Osteoblast (primary cell): ENCODE measurements around the gene MREG. TPM values are rescaled to one million over a fixed set of nuclear protein-coding genes. Genes with fewer than 3 reads are reported as not detected.
"Not testable (repeated sequence)": the region's sequence is repeated elsewhere in the genome, so short reads cannot be mapped to it uniquely, and the experiment has no call there.

Experiments used
- DNase-seq: peaks from one replicate; pipeline ENCODE4 v3.0.0; 2011; ENCODE audit warnings: low spot score, mixed read lengths; ENCODE audit not compliant: insufficient read length; ENCODE audit errors: missing footprints
- H2AFZ ChIP-seq: 2 replicates; pipeline ENCODE4 v1.6.0; 2011; ENCODE audit warnings: mild to moderate bottlenecking, low read length
- H3K27ac ChIP-seq: 2 replicates; pipeline ENCODE4 v1.5.1; 2011; ENCODE audit warnings: mild to moderate bottlenecking, low read depth, low read length, moderate library complexity
- H3K27me3 ChIP-seq: 2 replicates; pipeline ENCODE4 v1.6.0; 2012; ENCODE audit warnings: mild to moderate bottlenecking, control low read depth, inconsistent platforms, low read length, moderate library complexity; ENCODE audit not compliant: insufficient read depth
- H3K36me3 ChIP-seq: 2 replicates; pipeline ENCODE4 v1.5.1; 2011; ENCODE audit warnings: mild to moderate bottlenecking, low read length, control low read depth, moderate library complexity; ENCODE audit not compliant: insufficient read depth
- H3K4me1 ChIP-seq: 2 replicates; pipeline ENCODE4 v1.5.1; 2011; ENCODE audit warnings: mild to moderate bottlenecking, low read length, control low read depth, moderate library complexity; ENCODE audit not compliant: insufficient read depth
- H3K4me2 ChIP-seq: 2 replicates; pipeline ENCODE4 v1.6.0; 2011; ENCODE audit warnings: mild to moderate bottlenecking, low read length; ENCODE audit not compliant: insufficient read depth
- H3K4me3 ChIP-seq: fragments of 200-600 bp; sonication (generic); 3 replicates; pipeline ENCODE4 v1.5.1; 2012; ENCODE audit warnings: mild to moderate bottlenecking, low read length, inconsistent platforms; ENCODE audit not compliant: insufficient read depth
- H3K79me2 ChIP-seq: 2 replicates; pipeline ENCODE4 v1.6.0; 2012; ENCODE audit warnings: mild to moderate bottlenecking, low read length, control low read depth, inconsistent platforms; ENCODE audit not compliant: insufficient read depth
- H3K9me3 ChIP-seq: 2 replicates; pipeline ENCODE4 v1.5.1; 2011; ENCODE audit warnings: low read depth, low read length, control low read depth
- H4K20me1 ChIP-seq: 2 replicates; pipeline ENCODE4 v1.6.0; 2012; ENCODE audit warnings: mild to moderate bottlenecking, low read length, control low read depth; ENCODE audit not compliant: insufficient read depth
- total RNA-seq: library from RNA; depleted of rRNA; stranded (reverse); fragments of >200 nt; gene quantifications from 2 replicates; pipeline ENCODE4 v1.2.3, GENCODE V29; 2012
- TF ChIP-seq, protein P1 (sequence below): IDR thresholded peaks from 2 replicates; pipeline ENCODE4 v1.5.1; 2011; ENCODE audit warnings: mild to moderate bottlenecking, low read depth, low read length, moderate library complexity; ENCODE audit errors: extremely low read depth

MREG gene
- total RNA-seq, 1 donor: 1.1 TPM

DNA sequence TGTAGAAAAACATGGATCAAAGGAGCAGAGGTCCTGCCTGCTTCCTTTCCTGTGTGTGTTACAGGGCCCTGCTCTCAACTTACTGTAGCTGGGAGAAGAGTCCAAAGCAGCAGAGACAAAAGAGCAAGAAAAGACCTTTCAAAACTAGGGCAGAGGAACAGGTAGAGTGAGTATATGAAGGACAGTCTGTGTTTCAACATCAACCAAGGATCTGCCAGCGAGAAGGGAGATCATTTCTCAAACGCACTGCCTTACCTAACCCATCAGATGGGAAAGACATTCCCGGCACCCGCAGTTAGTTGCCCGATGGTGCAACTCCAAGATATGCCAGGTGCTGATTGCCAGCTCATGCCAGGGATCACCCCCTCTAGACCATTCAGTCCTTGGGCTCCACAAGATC, 41.7 kb downstream of the MREG start:
- Histone ChIP-seq H3K36me3 (no peaks in the 10 kb centered on the region), H3K27ac (no peak overlapping the region), H4K20me1 (peaks cover 10% of the 10 kb centered on the region), H2AFZ (no peak overlapping the region), H3K4me2 (no peak overlapping the region), H3K9me3 (no peaks in the 10 kb centered on the region), H3K27me3 (peaks cover 31% of the 10 kb centered on the region), H3K4me3 (no peak overlapping the region), H3K79me2 (no peaks in the 10 kb centered on the region), H3K4me1 (peaks cover 4% of the 10 kb centered on the region)
- TF ChIP-seq, protein P1, sequence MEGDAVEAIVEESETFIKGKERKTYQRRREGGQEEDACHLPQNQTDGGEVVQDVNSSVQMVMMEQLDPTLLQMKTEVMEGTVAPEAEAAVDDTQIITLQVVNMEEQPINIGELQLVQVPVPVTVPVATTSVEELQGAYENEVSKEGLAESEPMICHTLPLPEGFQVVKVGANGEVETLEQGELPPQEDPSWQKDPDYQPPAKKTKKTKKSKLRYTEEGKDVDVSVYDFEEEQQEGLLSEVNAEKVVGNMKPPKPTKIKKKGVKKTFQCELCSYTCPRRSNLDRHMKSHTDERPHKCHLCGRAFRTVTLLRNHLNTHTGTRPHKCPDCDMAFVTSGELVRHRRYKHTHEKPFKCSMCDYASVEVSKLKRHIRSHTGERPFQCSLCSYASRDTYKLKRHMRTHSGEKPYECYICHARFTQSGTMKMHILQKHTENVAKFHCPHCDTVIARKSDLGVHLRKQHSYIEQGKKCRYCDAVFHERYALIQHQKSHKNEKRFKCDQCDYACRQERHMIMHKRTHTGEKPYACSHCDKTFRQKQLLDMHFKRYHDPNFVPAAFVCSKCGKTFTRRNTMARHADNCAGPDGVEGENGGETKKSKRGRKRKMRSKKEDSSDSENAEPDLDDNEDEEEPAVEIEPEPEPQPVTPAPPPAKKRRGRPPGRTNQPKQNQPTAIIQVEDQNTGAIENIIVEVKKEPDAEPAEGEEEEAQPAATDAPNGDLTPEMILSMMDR: no peak
- no peak for DNase-seq

DNA sequence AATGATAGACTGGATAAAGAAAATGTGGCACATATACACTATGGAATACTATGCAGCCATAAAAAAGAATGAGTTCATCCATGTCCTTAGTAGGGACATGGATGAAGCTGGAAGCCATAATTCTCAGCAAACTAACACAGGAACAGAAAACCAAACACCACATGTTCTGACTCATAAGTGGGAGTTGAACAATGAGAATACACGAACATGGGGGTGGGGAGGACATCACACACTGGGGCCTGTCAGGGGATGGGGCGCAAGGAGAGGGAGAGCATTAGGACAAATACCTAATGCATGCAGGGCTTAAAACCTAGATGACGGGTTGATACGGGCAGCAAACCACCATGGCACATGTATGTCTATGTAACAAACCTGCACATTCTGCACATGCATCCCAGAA, 42.5 kb downstream of the MREG start:
- not testable (repeated sequence) for H3K4me3 ChIP-seq, H3K4me2 ChIP-seq

GRCh38 chr2:215970425-215970824, 42.9 kb downstream of the MREG start:
- peaks cover 10% of the 10 kb centered on the region for H4K20me1 ChIP-seq
- H3K4me3 ChIP-seq: no peak overlapping the region
- H3K27me3 ChIP-seq: peaks cover 31% of the 10 kb centered on the region
- no peak overlapping the region for H3K4me2 ChIP-seq
- peaks cover 4% of the 10 kb centered on the region for H3K4me1 ChIP-seq
- no peak overlapping the region for H2AFZ ChIP-seq
- TF ChIP-seq, protein P1: no peak
- H3K36me3 ChIP-seq: no peaks in the 10 kb centered on the region
- H3K9me3 ChIP-seq: no peaks in the 10 kb centered on the region
- DNase-seq: no peak
- H3K27ac ChIP-seq: no peak overlapping the region
- no peaks in the 10 kb centered on the region for H3K79me2 ChIP-seq

More for the DNA sequence above, 42.5 kb downstream of the MREG start:
- Histone ChIP-seq H4K20me1 (peaks cover 10% of the 10 kb centered on the region), H3K27me3 (peaks cover 29% of the 10 kb centered on the region)
- not testable (repeated sequence) for H3K4me1 ChIP-seq, DNase-seq, H3K27ac ChIP-seq, H3K9me3 ChIP-seq, H3K36me3 ChIP-seq, H2AFZ ChIP-seq, H3K79me2 ChIP-seq

DNA sequence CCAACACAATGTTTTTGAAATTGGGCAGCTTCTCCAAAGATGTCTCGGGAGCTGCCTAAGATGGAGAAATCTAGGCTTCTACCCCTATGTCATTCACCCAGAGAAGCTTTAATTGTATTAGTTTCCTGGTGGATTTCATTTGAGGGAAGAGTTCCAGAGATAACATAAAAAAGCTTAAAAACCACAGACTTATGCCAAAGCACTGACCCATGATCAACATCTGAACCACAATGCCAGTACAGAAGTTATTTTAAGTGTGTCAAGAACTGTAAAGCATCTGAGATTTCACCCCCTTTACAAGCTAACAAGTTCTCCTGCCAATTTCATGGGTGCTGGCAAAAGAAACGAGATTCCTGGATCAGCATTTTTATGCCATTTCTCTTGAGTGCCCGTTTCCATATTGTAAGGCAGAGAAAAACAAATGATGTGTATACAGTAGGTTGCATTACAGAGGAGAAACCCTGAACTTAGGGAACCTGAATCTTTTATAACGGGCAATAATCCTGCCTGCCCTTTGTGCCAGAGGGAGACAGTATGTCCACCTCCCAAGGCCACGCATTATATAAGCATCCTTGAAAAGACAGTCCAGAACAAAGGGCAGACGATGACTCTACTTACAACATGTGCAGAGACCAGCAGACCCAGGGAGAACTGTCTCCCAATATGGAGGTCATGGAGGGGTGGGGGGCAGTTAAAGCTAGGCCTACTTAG, 44.1 kb downstream of the MREG start:
- TF ChIP-seq, protein P1: no peak
- no peaks in the 10 kb centered on the region for H3K79me2 ChIP-seq

More for the DNA sequence above, 44.1 kb downstream of the MREG start:
- peak; percentile 18 for DNase-seq
- Histone ChIP-seq H3K4me2 (no peak overlapping the region), H3K27ac (no peak overlapping the region), H3K9me3 (no peaks in the 10 kb centered on the region), H3K36me3 (no peaks in the 10 kb centered on the region), H3K4me3 (no peak overlapping the region), H3K27me3 (peaks cover 30% of the 10 kb centered on the region), H3K4me1 (peaks cover 4% of the 10 kb centered on the region), H2AFZ (no peak overlapping the region), H4K20me1 (peaks cover 6% of the 10 kb centered on the region)
